HG02642 (cell line): ENCODE data around the gene LZTS3.
A peak's percentile ranks its signal among the peaks of the same experiment; 100 is the strongest.
"Not testable (repeated sequence)": the region's sequence is repeated elsewhere in the genome, so short reads cannot be mapped to it uniquely, and the experiment has no call there.

Experiments
- ATAC-seq: cut with Tn5 transposase; IDR thresholded peaks from one replicate; pipeline ENCODE4 v1.9.1; 2021; ENCODE audit warnings: mild to moderate bottlenecking; ENCODE audit not compliant: unreplicated experiment, poor library complexity

The LZTS3 gene

GRCh38 chr20:3150908-3151307, 22.4 kb downstream of the LZTS3 start:
- ATAC-seq, result no peak

- ATAC-seq, result no peak
Observed at GRCh38 chr20:3146732-3147341, 26.5 kb downstream of the LZTS3 start.

- ATAC-seq, result no peak
Observed at GRCh38 chr20:3141757-3142156, 31.6 kb downstream of the LZTS3 start.

- no peak for ATAC-seq
Observed at GRCh38 chr20:3137492-3137891, 35.9 kb downstream of the LZTS3 start.

DNA sequence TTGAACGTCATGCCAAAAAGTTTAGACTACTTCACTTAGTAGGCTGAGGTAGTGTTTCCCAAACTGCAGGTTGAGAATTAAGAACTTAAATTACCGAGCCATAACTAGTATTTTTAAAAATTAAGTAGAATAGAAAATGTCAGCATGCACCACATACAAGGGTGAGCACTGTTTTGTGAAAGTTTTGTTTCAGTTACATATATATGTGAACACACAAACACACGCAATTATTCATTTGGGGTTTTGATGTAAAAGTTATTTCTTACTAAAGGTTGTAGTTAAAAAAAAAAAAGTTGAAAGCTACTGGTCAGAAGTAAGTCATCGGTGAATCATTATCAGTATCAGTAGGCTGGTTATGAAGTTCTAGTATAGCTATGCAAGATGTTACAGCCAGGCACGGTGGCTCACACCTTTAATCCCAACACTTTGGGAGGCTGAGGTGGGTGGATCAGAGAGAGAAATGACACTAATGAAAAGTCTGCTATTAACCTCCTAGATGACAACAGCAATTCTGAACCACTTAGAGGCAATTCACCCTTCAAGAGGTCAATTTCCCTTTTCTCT, 37.8 kb downstream of the LZTS3 start:
- ATAC-seq, result no peak

GRCh38 chr20:3134151-3134550, 39.2 kb downstream of the LZTS3 start:
- no peak for ATAC-seq

- no peak for ATAC-seq
Observed at GRCh38 chr20:3133155-3133554, 40.2 kb downstream of the LZTS3 start.

- no peak for ATAC-seq
Observed at GRCh38 chr20:3130051-3130600, 43.2 kb downstream of the LZTS3 start.

DNA sequence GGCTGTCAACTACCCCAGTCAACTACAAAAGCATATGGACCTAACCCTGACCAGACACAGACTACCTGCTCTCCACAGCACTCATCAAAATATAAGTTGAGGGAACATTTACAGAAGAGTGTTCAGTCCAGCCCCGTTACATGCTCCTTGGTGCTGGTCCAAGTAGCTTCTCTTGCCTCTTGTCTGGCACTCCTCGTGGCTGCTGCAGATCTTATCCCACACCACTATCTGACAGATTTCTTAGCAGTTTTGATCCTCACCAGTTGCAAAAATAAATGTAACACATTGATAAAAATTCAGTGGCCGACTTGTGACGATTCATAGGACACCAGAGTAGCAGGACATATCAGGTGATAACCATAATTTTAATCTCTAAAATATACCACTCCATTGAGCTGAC, 44.3 kb downstream of the LZTS3 start:
- ATAC-seq, result no peak

- no peak for ATAC-seq
Observed at GRCh38 chr20:3128275-3128984, 44.9 kb downstream of the LZTS3 start.

DNA sequence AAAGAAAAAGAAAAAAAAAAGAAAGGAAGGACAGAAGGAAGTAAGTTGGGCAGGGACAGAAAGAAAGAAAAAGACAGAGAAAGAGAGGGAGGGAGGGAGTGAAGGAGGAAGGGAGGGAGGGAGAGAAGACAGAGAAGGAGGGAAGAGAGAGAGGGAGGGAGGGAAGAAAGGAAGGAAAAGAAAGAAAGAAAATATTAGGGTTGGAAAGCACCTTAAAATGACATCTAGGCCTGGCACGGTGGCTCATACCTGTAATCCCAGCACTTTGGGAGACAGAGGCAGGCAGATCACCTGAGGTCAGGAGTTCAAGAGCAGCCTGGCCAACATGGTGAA, 46.9 kb downstream of the LZTS3 start:
- no peak for ATAC-seq

- not testable (repeated sequence) for ATAC-seq
Observed at GRCh38 chr20:3125776-3126526, 47.4 kb downstream of the LZTS3 start.

GRCh38 chr20:3124773-3125560, 48.4 kb downstream of the LZTS3 start:
- ATAC-seq, result not testable (repeated sequence)

DNA sequence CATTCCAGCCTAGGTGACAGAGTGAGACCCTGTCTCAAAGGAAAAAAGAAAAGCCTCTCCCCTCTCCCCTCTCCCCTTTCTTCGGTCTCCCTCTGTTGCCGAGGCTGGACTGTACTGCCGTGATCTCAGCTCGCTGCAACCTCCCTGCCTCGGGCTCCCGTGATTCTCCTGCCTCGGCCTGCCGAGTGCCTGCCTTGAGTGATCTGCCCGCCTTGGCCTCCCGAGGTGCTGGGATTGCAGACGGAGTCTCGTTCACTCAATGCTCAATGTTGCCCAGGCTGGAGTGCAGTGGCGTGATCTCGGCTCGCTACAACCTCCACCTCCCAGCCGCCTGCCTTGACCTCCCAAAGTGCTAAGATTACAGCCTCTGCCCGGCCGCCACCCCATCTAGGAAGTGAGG, 49.2 kb downstream of the LZTS3 start:
- not testable (repeated sequence) for ATAC-seq

- no peak for ATAC-seq
Observed at GRCh38 chr20:3123542-3123941, 49.8 kb downstream of the LZTS3 start.

DNA sequence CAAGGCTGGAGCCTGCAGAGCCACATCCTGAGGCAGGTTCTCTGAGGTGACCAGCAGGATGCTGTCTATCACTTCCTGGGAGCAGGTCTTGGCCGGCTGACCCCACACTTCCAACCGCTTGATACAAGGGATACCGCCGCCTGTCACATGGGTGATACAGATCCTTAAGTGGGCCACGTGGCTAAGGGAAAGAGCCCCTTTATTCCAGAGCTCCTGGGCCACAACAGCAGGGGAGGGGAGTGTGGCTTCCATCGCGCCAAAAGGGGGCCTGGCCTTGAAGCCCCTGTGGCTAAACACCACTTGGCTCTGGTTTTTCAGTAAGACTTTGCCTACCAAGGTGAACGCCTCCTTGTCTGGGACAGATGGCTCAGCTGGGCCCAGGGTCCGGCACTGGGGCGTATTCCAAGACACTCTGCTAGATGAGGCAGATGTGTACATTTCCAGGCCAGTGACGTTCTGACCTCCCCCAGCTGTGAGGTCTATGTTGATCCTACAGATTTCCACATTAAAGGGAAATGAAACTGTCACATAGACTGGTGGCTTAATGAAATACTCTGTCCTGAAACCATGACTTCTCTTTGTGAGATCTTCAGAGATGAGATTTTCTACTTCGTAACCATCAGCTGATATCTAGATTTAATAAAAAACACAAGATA, 51.3 kb downstream of the LZTS3 start:
- no peak for ATAC-seq

DNA sequence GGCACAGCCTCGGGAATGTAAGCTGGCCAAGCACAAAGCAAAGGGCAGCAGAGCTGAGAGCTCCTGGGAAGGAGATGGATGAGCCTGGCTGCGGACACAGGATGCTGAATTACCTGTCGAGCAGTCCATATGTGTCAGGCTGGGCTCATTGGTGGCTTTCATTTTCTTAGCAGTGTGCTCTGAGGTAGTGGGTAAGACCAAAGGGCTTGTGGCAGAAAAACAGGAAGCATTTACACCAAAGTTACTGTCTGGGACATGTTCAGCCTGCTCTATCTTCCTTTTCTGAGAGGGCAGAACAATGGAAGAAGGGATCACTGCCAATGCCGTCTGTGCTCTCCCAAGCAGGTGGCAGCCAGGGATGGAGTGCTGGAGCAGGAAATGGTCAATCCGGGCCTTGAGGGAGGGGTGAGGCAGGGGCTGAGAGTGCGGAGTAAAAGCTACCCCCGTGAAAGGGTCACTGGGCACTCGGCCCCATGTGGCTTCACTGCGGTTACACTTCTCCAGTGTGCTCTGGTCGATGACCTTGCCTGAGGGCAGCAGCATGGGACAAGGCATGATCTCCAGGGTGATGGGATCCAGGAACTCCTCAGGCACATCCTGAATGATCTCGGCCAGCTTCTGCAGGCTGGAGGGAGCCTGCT, 52.0 kb downstream of the LZTS3 start:
- ATAC-seq, result no peak

DNA sequence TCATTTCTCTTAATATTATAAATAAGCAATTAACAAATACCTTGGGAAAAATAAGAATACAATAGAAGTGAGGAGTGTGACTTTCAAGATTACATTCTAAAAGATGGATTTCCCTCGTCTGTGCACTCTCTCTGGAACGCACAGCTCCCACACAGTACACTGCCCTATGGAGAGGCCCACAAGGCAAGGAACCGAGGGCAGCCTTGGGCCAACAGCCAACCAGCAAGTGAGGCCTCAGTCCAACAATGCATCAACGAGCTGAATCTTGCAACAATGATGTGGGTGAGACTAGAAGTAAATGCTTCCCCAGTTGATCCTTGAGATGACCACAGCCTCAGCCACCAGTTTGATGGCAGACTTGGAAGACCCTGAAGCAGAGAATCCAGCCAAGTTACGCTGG, 54.3 kb downstream of the LZTS3 start:
- ATAC-seq, result no peak

GRCh38 chr20:3117839-3118379, 55.4 kb downstream of the LZTS3 start:
- ATAC-seq, result peak; percentile 39
